NCI-H1930 (cell line): ENCODE measurements around the gene KCNIP3.

Experiments used
- DNase-seq, 2 experiments: peaks; one replicate each; lab custom pipeline; 2025; lab: John Stamatoyannopoulos, UW

The KCNIP3 gene

GRCh38 chr2:95274291-95275150 is 22.6 kb upstream of the KCNIP3 start, which contains the start of gene PROM2:
TSS of gene PROM2 (plus strand) at chr2:95274449. CDS start at chr2:95274586, 137 bp downstream.
- no peak for DNase-seq

GRCh38 chr2:95275151-95275515 is 22.0 kb upstream of the KCNIP3 start:
- no peak for DNase-seq

- no peak for DNase-seq
Measured at GRCh38 chr2:95275601-95276243, 21.4 kb upstream of the KCNIP3 start.

- DNase-seq = no peak
Measured at GRCh38 chr2:95276244-95276887, 20.8 kb upstream of the KCNIP3 start.

GRCh38 chr2:95276888-95277245 is 20.3 kb upstream of the KCNIP3 start:
- DNase-seq = no peak

- no peak for DNase-seq
Measured at GRCh38 chr2:95277246-95277906, 19.8 kb upstream of the KCNIP3 start.

- DNase-seq = no peak
Measured at GRCh38 chr2:95278051-95278471, 19.1 kb upstream of the KCNIP3 start.

- DNase-seq = no peak
Measured at GRCh38 chr2:95278637-95279225, 18.4 kb upstream of the KCNIP3 start.

- DNase-seq = no peak
Measured at GRCh38 chr2:95279435-95280035, 17.6 kb upstream of the KCNIP3 start.

- DNase-seq = no peak
Measured at GRCh38 chr2:95281071-95281470, 16.1 kb upstream of the KCNIP3 start.

- DNase-seq = no peak
Measured at GRCh38 chr2:95281786-95282185, 15.4 kb upstream of the KCNIP3 start.

- DNase-seq = no peak
Measured at GRCh38 chr2:95282458-95282857, 14.7 kb upstream of the KCNIP3 start.

GRCh38 chr2:95283562-95283961 is 13.6 kb upstream of the KCNIP3 start:
- no peak for DNase-seq

- no peak for DNase-seq
Measured at GRCh38 chr2:95284886-95285541, 12.1 kb upstream of the KCNIP3 start.

GRCh38 chr2:95285542-95285932 is 11.6 kb upstream of the KCNIP3 start:
- DNase-seq = no peak

GRCh38 chr2:95287336-95287735 is 9.8 kb upstream of the KCNIP3 start:
- no peak for DNase-seq

- DNase-seq = no peak
Measured at GRCh38 chr2:95287806-95288205, 9.3 kb upstream of the KCNIP3 start.

GRCh38 chr2:95289253-95289652 is 7.9 kb upstream of the KCNIP3 start:
- DNase-seq = no peak

GRCh38 chr2:95291222-95291621 is 5.9 kb upstream of the KCNIP3 start:
- no peak for DNase-seq

- DNase-seq = no peak
Measured at GRCh38 chr2:95292623-95293260, 4.4 kb upstream of the KCNIP3 start.
